Mesenchymal stem cell (in vitro differentiated cells and primary cell): ENCODE data around the gene TRAP1.
A peak's percentile ranks its signal among the peaks of the same experiment; 100 is the strongest.

ENCODE experiments used
- DNase-seq: peaks from one replicate; pipeline ENCODE4 v3.0.0-alpha.2; 2013
- H2AFZ ChIP-seq: one replicate; pipeline ENCODE4 v1.6.1; 2013; ENCODE audit warnings: low read depth, mild to moderate bottlenecking, control low read depth, inconsistent platforms, low read length, moderate library complexity
- H2AK5ac ChIP-seq: 2 replicates; pipeline ENCODE4 v1.6.1; 2013; ENCODE audit warnings: low read length, moderate library complexity, mild to moderate bottlenecking, inconsistent platforms; ENCODE audit not compliant: severe bottlenecking
- H2BK120ac ChIP-seq: one replicate; pipeline ENCODE4 v1.6.1; 2013; ENCODE audit warnings: low read depth, mild to moderate bottlenecking, inconsistent platforms, low read length, moderate library complexity
- H2BK12ac ChIP-seq, 2 experiments: one replicate each; pipeline ENCODE4 v1.6.1; 2013; ENCODE audit warnings: inconsistent platforms in 2 of 2, low read length in 2 of 2, mild to moderate bottlenecking in 2 of 2, moderate library complexity in 2 of 2, control low read depth in 1 of 2
- H2BK15ac ChIP-seq: one replicate; pipeline ENCODE4 v1.6.1; 2013; ENCODE audit warnings: mild to moderate bottlenecking, low read depth, inconsistent platforms; ENCODE audit not compliant: poor library complexity, severe bottlenecking
- H2BK5ac ChIP-seq: 2 replicates; pipeline ENCODE4 v1.6.1; 2013; ENCODE audit warnings: low read depth, mild to moderate bottlenecking, low read length, control low read depth, inconsistent platforms; ENCODE audit not compliant: poor library complexity, severe bottlenecking
- H3K14ac ChIP-seq, 2 experiments: one replicate each; pipeline ENCODE4 v1.6.1; 2013; ENCODE audit warnings: inconsistent platforms in 2 of 2, low read length in 2 of 2, control low read depth in 1 of 2, mild to moderate bottlenecking in 1 of 2, moderate library complexity in 1 of 2
- H3K18ac ChIP-seq, 2 experiments: one replicate each; pipeline ENCODE4 v1.6.1; 2013; ENCODE audit warnings: inconsistent platforms in 2 of 2, low read length in 2 of 2, control low read depth in 1 of 2, low read depth in 1 of 2, mild to moderate bottlenecking in 1 of 2
- H3K23ac ChIP-seq, 2 experiments: one replicate each; pipeline ENCODE4 v1.6.1; 2013; ENCODE audit warnings: inconsistent platforms in 2 of 2, low read length in 2 of 2, mild to moderate bottlenecking in 2 of 2, moderate library complexity in 2 of 2, control low read depth in 1 of 2
- H3K27ac ChIP-seq: 2 replicates; pipeline ENCODE4 v1.5.1; 2013; ENCODE audit warnings: mild to moderate bottlenecking, moderate library complexity, low read length, control low read depth, inconsistent platforms; ENCODE audit not compliant: poor library complexity, severe bottlenecking
- H3K27me3 ChIP-seq, 2 experiments: 2 replicates each; pipeline versions ENCODE4 v1.6.1 to v1.7.0; 2013; ENCODE audit warnings: low read length in 2 of 2, mild to moderate bottlenecking in 2 of 2, moderate library complexity in 2 of 2, control low read depth in 1 of 2, inconsistent platforms in 1 of 2; ENCODE audit not compliant: control insufficient read depth in 1 of 2, insufficient read depth in 1 of 2
- H3K36me3 ChIP-seq, 2 experiments: 2 replicates each; pipeline versions ENCODE4 v1.6.1 to v1.7.0; 2013; ENCODE audit warnings: low read length in 2 of 2, control low read depth in 1 of 2, inconsistent platforms in 1 of 2, low read depth in 1 of 2, mild to moderate bottlenecking in 1 of 2; ENCODE audit not compliant: insufficient read depth in 2 of 2, control insufficient read depth in 1 of 2
- H3K4ac ChIP-seq, 2 experiments: one replicate each; pipeline ENCODE4 v1.6.1; 2013; ENCODE audit warnings: inconsistent platforms in 2 of 2, low read length in 2 of 2, mild to moderate bottlenecking in 2 of 2, moderate library complexity in 2 of 2, control low read depth in 1 of 2, low read depth in 1 of 2
- H3K4me1 ChIP-seq: 2 replicates; pipeline ENCODE4 v1.6.1; 2013; ENCODE audit warnings: low read depth, low read length, control low read depth; ENCODE audit not compliant: control insufficient read depth, insufficient read depth
- H3K4me2 ChIP-seq: 2 replicates; pipeline ENCODE4 v1.6.1; 2013; ENCODE audit warnings: low read length, mild to moderate bottlenecking, inconsistent platforms; ENCODE audit not compliant: poor library complexity, severe bottlenecking
- H3K4me3 ChIP-seq, 2 experiments: 2 replicates each; pipeline versions ENCODE4 v1.5.1 to v1.7.0; 2013; ENCODE audit warnings: low read length in 2 of 2, mild to moderate bottlenecking in 2 of 2, control low read depth in 1 of 2, low read depth in 1 of 2; ENCODE audit not compliant: insufficient read depth in 1 of 2
- H3K79me1 ChIP-seq: replicated peaks from 2 replicates; pipeline ENCODE4 v1.6.1; 2013; ENCODE audit warnings: mild to moderate bottlenecking, control low read depth, low read length, inconsistent platforms; ENCODE audit not compliant: poor library complexity, severe bottlenecking
- H3K9ac ChIP-seq: 2 replicates; pipeline ENCODE4 v1.7.0; 2013; ENCODE audit warnings: mild to moderate bottlenecking, low read length, moderate library complexity
- H3K9me3 ChIP-seq: 2 replicates; pipeline ENCODE4 v1.7.0; 2013; ENCODE audit warnings: mild to moderate bottlenecking, low read length; ENCODE audit not compliant: control insufficient read depth
- H4K8ac ChIP-seq: one replicate; pipeline ENCODE4 v1.6.1; 2013; ENCODE audit warnings: inconsistent platforms, mild to moderate bottlenecking, low read length, moderate library complexity
- H4K91ac ChIP-seq: one replicate; pipeline ENCODE4 v1.6.1; 2013; ENCODE audit warnings: mild to moderate bottlenecking, low read length, inconsistent platforms
- WGBS: methylation state at CpG from one replicate; pipeline ENCODE4 v1.1.7; 2013; ENCODE audit warnings: mixed read lengths; 5-methylcytosine and 5-hydroxymethylcytosine counted together

TRAP1 gene

DNA sequence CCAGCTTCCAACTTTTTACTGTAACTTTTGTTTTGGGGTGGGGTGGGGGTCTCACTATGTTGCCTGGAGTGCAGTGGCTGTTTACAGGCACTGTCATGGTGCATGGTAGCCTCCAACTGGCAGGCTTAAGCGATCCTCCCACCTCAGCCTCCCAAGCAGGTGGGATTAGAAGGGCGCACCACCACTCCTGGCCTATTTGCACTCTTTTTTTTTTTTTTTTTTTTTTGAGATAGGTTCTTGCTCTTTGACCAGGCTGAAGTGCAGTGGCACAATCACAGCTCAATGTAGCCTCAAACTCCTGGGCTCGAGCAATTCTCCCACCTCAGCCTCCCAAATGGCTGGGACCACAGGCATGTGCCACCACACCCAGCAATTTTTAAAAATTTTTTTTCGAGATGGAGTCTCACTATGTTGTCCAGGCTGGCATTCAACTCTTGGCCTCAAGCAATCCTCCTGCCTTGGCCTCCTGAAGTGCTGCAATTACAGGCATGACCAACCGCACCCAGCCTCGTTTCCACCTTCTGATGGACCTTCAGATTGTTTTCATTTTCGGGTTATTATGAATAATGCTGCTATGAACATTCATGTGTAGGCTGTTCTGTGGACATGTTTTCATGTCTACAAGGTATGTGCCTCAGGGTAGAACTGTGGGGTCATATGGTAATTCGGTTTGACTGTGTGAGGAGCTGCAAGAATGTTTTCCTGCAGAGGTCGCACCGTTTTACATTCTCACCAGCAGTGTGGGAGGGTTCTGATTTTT lies 10.9 kb downstream of the TRAP1 start:
- Histone ChIP-seq H3K4me3 (peak overlapping the region in 1 of 2 experiments; percentile 22), H2BK5ac (no peak overlapping the region), H2AFZ (no peak overlapping the region), H4K91ac (no peak overlapping the region), H3K18ac (no peak overlapping the region), H3K79me1 (peaks cover 24% of the 10 kb centered on the region), H3K27ac (no peak overlapping the region), H3K9me3 (no peaks in the 10 kb centered on the region), H3K23ac (no peak overlapping the region), H3K27me3 (no peaks in the 10 kb centered on the region), H2BK120ac (no peak overlapping the region), H3K4me1 (no peaks in the 10 kb centered on the region), H3K14ac (no peak overlapping the region), H3K4me2 (no peak overlapping the region), H2AK5ac (no peak overlapping the region), H3K36me3 (peaks cover 0 to 11% of the 10 kb centered on the region in 2 experiments), H4K8ac (no peak overlapping the region), H3K9ac (no peak overlapping the region), H2BK15ac (no peak overlapping the region), H2BK12ac (no peak overlapping the region), H3K4ac (no peak overlapping the region)
- 98% methylated on average over 8 of the region's 10 CpGs for WGBS
- no peak for DNase-seq

DNA sequence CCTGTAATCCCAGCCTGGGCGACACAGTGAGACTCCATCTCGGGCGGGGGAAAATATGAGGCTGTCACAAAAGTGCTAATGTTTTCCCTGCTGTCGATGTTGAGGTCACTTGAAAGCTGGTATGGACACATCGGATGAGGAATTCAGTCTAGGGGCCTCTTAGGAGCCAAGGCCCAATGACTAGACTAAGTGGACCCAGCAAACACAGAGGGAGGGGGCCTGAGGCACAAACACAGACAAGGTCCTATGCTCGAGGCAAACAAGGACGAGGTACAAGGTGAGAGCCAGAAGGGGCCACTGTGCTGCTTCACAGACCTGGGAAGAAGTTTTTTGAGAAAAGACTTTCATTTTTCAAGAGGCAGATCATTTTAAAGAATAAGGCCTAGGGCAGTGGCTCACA lies 15.2 kb downstream of the TRAP1 start:
- no peak for DNase-seq
- no peak overlapping the region for H4K91ac ChIP-seq
- no peak overlapping the region for H3K27ac ChIP-seq
- H3K9ac ChIP-seq = no peak overlapping the region
- H3K4me3 ChIP-seq = no peak overlapping the region
- no peak overlapping the region for H3K4ac ChIP-seq
- no peak overlapping the region for H2AFZ ChIP-seq
- H2AK5ac ChIP-seq = no peak overlapping the region
- H4K8ac ChIP-seq = no peak overlapping the region
- no peak overlapping the region for H3K4me2 ChIP-seq
- H3K27me3 ChIP-seq = no peaks in the 10 kb centered on the region
- no peak overlapping the region for H3K14ac ChIP-seq
- no peak overlapping the region for H3K23ac ChIP-seq
- no peak overlapping the region for H2BK15ac ChIP-seq
- H3K4me1 ChIP-seq = peaks cover 3% of the 10 kb centered on the region
- H3K36me3 ChIP-seq = peaks cover 0 to 11% of the 10 kb centered on the region in 2 experiments
- H2BK120ac ChIP-seq = no peak overlapping the region
- WGBS = 97% methylated on average over 7 of the region's 7 CpGs
- peaks cover 25% of the 10 kb centered on the region for H3K79me1 ChIP-seq
- H3K9me3 ChIP-seq = no peaks in the 10 kb centered on the region
- no peak overlapping the region for H3K18ac ChIP-seq
- H2BK12ac ChIP-seq = no peak overlapping the region
- H2BK5ac ChIP-seq = no peak overlapping the region

DNA sequence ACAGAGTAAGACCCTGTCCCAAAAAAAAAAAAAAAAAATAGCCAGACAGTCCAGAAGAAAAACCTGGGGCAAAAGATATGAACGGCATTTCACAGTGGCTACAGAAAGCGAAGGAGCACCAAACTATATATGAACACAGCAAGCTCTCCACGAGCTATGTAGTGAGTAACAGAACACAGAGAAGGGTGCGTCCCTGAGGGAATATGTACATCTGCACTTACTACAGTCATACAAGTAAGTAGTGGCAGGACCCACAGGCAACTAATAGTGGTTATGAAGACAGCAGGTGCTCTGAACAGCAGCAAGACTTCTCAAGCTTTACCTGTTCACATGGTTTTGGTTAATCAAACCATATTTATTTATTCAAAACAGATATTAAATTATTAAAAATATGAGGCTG lies 15.8 kb downstream of the TRAP1 start:
- H3K4ac ChIP-seq = no peak overlapping the region
- H3K9ac ChIP-seq = no peak overlapping the region

DNA sequence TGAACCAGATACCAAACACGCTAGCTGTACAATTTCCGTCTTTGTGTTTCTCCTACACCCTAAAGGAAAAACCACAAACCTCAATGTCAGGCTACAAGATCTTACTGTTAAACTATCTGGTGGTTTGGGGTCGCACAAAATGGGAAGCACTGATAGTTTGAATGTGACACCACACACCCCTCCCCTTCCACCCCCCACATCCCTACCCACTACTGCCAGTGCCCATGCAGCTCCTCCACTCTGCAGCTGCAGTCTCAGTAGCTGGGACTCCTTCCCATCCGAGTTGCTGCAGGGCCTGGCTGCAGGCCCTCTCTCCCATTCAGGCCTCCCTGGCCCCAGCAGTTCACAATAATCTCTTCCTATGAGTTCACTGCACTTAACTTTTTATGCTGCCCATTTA lies 18.4 kb downstream of the TRAP1 start:
- Histone ChIP-seq H3K4me3 (no peak overlapping the region), H3K27ac (no peak overlapping the region), H3K4me1 (peaks cover 10% of the 10 kb centered on the region), H3K4ac (no peak overlapping the region), H3K23ac (no peak overlapping the region), H2BK5ac (no peak overlapping the region), H2AK5ac (no peak overlapping the region), H2BK12ac (no peak overlapping the region), H3K79me1 (peaks cover 21% of the 10 kb centered on the region), H3K4me2 (no peak overlapping the region), H2BK120ac (no peak overlapping the region), H3K36me3 (peaks cover 0 to 11% of the 10 kb centered on the region in 2 experiments), H4K91ac (no peak overlapping the region), H3K27me3 (no peaks in the 10 kb centered on the region), H2BK15ac (no peak overlapping the region), H3K9me3 (no peaks in the 10 kb centered on the region), H3K18ac (no peak overlapping the region), H3K9ac (no peak overlapping the region), H2AFZ (no peak overlapping the region), H4K8ac (peak overlapping the region; percentile 77), H3K14ac (no peak overlapping the region)
- DNase-seq = no peak
- 89% methylated on average over 4 of the region's 4 CpGs for WGBS

More for the DNA sequence above, 15.8 kb downstream of the TRAP1 start:
- Histone ChIP-seq H2BK15ac (no peak overlapping the region), H3K4me3 (no peak overlapping the region), H3K4me1 (peaks cover 6% of the 10 kb centered on the region), H3K23ac (no peak overlapping the region), H3K18ac (no peak overlapping the region), H3K14ac (no peak overlapping the region), H3K27ac (no peak overlapping the region), H4K91ac (no peak overlapping the region), H3K9me3 (no peaks in the 10 kb centered on the region), H2BK12ac (no peak overlapping the region), H2AFZ (no peak overlapping the region), H3K27me3 (no peaks in the 10 kb centered on the region), H2BK5ac (no peak overlapping the region), H3K79me1 (peaks cover 25% of the 10 kb centered on the region), H4K8ac (no peak overlapping the region), H2AK5ac (no peak overlapping the region), H3K36me3 (peaks cover 0 to 11% of the 10 kb centered on the region in 2 experiments), H2BK120ac (no peak overlapping the region), H3K4me2 (no peak overlapping the region)
- DNase-seq = no peak
- 95% methylated on average over 4 of the region's 4 CpGs for WGBS
